ENCODE measurements around the gene SH3PXD2B. TPM values are rescaled to one million over a fixed set of nuclear protein-coding genes. Genes with fewer than 3 reads are reported as not detected.
"Not testable (repeated sequence)": the region's sequence is repeated elsewhere in the genome, so short reads cannot be mapped to it uniquely, and the experiment has no call there.

SH3PXD2B gene
- total RNA-seq, 1 experiment from 2014 or later, result 13.1 TPM

DNA sequence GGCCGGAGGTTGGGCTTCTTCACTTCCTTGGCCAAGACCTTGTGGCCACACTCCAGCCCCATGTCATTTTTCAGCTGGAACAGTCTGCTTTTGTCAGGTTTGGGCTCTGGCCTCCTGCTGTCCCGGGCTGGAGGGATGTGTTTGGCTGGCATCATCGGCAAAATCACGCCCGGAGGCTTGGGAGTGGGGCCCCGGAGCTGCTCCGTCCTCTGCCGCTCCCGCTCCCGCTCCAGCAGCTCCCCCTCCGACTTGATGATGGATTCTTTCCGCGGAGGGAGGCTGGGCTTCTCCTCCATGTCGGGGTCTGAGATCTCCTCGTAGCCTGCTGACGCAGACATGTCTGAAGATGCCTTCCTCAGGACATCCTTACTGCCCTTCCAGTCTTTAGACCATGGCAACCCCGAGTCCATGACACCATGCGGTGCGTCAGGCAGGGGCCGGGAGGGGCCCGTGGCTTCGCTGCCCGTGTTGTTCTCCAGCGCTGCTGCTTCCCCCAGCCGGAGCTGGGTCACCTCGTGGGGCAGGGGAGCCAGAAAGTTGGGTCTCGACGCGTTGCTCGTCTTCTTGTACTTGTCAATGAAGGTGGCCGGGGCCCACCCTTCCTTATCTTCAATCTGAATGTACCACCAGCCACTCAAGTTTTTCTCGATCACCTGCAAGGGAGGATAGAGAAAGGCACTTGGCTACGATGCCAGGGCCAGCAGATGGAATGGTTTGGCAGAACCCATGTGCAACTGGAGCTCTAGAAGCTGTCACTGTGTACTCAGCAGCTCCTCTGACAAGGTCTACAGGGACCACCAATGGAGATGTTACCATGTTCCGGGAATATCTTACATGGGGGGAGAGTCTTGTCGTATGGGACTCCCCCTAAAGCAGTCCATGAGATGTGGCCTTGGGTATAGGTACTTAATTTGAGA lies 114.8 kb downstream of the SH3PXD2B start:
- DNase-seq (ENCODE audit: low spot score), result no peak

DNA sequence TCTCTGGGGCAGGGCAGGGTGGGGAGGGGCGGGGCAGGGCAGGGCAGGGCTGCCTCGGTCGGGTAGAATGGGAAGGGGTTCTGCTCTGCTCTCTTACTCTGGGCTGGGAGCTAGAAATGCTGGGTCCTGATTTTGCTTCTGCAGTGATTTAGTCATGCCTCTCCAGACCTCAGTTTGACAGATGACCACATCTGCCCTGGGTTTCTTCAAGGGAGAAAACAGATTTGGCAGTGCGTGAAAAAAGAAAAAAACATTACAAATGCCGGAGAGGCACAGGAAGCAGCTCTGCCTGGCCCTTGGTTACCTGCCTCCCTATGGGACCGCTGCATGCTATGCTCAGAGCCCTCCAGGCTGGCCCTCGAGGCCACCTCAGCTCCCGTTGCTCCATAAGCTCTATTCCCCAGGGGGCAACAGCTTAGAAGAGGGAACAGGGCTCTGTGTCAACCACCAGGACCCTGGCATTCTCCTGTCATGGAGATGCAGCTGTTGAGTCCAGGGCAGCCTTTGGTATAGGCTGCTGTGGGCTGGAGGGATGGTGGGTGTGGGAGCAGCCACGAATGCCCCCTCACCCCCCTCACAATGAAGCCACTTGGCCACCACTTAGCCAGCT lies 117.5 kb downstream of the SH3PXD2B start:
- no peak for DNase-seq (ENCODE audit: low spot score)

DNA sequence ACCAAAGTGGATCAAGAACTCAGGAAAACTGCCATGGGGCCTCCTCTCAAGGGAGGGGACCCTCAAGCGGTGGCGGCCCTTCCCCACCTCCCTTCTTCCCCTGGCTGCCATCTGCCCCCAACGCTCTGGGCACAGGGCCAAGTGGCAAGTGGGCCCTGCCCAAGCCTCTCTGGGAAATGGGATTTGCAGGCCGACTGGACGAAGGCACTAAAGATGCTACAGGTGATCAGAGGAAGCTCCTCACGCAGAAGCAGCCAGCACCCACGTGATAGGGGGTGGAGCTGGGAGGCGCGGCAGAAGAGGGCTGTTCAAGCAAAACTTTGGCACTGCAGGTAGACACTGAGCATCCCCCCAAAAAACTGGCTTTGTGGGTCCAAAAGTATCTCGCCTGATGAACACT lies 118.1 kb downstream of the SH3PXD2B start:
- DNase-seq (ENCODE audit: low spot score), result no peak

DNA sequence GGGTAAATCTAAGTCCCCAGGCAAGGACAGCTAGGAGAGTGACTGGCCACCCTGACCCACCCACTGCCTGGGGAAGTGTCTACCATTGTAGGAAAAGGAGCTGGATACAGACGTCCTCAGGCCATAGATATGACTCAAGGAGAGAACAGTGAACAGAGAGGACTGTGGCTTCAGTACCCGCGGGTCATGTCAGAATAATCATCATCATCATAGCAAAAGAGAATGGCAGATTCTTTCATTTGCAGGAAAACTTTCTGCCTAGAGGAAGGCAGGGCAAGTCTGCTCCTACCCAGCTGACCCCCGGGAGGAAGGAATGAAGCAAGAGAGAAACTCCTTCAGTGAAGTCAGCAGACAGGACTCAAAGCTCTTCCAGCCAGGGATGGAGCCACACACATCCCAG lies 118.6 kb downstream of the SH3PXD2B start:
- no peak for DNase-seq (ENCODE audit: low spot score)

DNA sequence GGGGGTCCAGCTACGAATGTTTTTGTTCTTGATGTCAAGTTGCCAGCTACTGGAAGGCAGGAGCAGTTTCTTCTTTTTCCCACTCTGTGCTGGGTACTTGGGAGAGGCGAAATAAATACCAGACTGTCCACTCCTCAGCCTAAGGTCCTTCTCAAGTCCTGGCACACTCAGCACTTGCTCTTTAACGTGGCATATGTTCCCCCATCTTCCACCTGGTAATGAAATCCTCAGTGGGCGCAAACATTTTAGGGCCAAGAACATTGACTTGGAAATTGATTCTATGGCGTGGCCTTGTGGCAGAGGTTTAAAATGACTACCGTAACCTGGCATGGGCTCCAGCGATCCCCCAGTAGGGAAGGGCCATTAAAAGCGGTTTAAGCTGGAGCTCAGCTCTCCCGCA lies 119.7 kb downstream of the SH3PXD2B start:
- no peak for DNase-seq (ENCODE audit: low spot score)

DNA sequence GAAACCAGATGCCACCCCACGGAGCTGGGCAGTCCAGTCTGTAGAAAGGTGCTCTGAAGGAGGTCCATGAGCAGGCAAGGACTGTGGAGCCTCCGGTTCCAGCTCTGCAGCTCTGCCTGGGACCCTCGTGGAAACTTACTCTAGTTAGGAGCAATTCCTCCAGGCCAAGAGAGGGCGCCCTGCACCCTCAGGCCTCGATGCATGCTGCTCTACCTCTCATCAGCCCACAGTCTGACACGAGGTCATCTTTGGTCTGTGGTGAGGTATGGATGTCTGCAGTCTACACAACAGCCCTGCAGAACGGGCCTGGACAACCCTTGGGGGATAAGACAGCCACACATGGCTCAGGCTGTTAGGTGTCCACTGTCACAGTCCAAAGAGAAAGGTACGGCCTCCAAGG lies 120.1 kb downstream of the SH3PXD2B start:
- DNase-seq (ENCODE audit: low spot score), result no peak

DNA sequence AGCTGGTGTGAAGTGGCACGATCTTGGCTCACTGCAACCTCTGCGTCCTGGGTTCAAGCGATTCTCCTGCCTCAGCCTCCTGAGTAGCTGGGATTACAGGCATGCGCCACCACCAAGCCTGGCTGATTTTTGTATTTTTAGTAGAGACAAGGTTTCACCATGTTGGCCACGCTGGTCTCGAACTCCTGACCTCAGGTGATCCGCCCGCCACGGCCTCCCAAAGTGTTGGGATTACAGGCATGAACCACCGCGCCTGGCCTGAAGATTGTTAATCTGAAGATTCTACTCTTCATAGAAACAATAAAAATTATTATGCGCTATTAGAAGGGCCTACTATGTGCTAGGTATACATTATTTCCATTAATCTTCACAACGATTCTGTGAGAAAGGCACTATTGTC lies 127.4 kb downstream of the SH3PXD2B start:
- DNase-seq (ENCODE audit: low spot score), result not testable (repeated sequence)

DNA sequence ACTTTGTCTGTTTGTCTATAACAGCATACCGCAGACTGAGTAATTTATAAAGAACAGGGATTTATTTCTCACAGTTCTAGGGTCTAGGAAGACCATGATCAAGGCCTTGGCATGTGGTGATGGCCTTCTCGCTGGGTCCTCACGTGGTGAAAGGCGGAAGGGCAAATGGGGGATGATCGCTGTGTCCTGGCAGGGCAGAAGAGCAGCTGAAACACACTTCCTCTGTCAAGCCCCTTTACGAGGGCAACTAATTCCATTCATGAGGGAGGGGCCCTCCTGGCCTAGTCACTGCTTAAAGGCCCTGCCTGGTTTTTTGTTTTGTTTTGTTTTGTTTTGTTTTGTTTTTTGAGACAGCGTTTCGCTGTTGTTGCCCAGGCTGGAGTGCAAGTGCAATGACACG lies 128.9 kb downstream of the SH3PXD2B start:
- DNase-seq (ENCODE audit: low spot score), result no peak

DNA sequence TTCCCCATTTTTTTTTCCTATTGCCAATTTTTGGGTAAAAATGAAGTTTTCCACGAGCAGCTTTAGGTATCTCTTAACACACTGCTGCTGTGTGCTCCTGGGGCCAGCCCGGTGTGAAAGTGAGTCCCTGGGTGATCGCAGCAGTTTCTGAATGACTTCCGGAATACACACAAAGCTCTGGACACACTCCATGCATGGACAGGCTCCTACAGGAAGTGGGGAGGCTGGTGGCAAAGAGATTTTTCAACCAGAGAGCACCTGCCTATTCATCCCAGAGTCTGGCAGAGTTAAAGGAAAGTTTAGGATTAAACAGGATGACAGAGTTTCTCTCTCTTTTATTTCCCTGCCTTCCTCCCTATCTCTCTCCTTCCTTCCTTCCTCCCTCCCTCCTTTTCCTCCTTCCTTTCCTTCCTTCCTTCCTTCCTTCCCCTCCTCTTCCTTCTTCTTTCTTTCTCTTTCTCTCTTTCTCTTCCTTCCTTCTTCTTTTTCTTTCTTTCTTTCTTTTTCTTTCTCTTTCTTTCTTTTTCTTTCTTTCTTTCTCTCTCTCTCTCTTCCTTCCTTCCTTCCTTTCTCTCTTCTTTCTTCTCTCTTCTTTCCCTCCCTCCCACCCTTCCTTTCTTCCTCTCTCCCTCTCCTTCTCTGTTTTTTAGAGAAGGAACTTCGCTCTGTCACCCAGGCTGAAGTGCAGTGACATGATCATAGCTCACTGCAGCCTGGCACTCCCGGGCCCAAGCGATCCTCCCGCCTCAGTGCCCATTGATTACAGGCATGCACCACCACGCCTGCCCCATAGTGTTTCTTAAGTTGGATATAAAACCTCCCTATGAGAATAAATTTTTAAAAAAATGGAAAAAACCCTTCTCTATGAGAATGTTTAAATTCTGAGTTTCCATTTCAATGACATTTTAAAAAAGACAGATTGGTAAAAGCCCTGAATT lies 132.0 kb downstream of the SH3PXD2B start:
- DNase-seq (ENCODE audit: low spot score), result peak; percentile 22

DNA sequence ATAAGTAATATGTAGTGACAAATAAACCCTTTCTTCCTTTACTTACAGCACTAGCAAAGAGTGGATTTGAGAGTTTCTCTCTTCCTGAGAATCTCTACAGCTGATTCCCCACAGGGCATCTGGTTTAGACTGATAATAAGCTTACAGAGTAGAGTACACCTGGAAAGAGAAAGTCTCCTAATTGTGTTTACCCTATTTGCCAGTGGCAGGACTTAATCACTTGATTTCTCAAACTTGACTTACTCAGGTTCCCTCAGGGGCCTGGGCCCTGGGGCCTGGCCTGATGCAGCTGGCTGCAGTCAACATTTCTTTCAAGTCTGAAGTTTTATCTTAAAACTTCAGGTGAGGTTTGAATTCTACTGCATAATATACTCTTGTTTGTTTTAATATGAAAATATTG lies 132.7 kb downstream of the SH3PXD2B start:
- DNase-seq (ENCODE audit: low spot score), result no peak

DNA sequence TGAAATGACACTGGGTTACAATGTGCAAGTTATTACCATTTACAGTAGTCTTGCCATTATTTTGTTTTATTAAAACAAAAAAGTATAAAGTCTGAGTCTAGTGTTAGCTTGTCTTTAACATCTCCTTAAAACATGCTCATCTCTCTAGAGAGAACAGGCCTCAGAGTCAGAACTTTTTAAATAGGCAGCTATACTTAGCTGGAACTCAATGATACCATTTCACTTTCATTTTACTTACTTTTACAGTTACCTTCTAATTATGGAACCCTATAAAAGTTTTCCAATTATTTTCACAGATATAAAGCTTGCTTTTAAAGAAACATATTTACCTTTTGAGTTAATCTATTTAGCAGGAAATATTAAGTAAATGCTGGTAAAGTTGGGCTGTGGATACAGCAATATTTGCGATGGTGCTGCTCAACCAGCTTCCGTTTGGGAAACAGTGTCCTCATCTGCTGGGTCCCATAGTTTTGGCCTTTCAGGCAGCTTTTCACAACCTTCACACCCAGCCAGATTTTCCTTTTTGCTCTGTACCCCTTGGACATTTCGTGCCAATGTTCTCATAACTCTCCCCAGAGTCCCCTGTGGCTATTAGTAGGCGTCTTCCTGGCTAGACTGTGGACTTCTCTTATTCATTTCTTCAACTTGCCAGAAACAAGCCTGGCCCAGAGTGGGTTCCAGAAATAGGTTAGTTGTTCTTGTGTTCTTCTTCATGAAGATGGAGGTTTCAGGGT lies 134.4 kb downstream of the SH3PXD2B start:
- DNase-seq (ENCODE audit: low spot score), result no peak

DNA sequence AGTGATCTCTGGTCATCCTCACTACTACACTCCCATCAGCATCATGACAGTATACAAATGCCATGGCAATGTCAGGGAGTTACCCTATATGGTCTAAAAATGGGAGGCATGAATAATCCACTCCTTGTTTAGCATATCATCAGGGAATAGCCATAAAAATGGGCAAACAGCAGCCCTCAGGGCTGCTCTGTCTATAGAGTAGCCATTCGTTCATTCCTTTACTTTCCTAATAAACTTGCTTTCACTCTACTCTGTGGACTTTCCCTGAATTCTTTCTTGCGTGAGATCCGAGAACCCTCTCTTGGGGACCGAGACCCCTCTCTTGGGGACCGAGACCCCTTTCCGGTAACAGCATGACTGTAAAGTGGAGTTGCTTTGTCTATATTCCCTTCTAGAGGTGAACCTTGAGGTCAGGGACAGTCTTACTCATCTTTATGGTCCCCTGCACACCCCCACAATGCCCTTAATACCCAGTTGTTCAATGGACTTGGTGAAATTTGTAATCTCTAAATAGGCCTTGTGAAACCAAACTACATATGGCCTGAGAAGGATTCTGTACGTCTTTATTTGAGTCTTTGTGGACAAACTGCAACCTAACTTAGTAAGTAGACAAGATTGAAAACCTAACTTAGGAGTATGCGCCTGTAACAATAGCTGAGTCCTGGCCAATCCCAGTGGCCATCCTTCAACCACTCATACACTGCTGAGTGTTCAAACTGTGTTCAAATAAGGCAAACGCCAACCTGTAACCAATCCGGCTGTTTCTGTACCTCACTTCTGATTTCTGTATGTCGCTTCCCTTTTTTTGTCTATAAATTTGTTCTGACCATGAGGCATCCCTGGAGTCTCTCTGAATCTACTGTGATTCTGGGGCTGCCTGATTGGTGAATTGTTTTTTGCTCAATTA lies 138.5 kb downstream of the SH3PXD2B start:
- DNase-seq (ENCODE audit: low spot score), result no peak

DNA sequence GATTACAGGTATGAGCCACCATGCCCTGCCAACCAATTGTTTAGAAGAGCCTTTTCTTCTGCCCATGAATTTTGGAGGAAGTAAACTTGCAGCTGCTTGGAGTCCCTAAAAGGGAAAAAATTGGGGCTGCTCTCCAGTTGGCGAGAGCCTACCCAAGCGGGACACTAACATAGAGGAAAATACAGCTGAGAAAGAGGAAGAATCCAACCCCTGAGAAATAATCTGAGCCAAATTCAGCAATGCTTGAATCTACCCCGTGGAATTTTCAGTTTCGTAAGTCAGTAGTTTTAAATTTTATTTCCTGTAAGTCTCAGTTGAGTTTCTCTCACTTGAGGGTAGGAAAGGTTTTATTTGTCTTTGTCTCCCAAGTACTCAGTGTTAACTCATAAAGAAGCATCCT lies 140.4 kb downstream of the SH3PXD2B start:
- DNase-seq (ENCODE audit: low spot score), result no peak

DNA sequence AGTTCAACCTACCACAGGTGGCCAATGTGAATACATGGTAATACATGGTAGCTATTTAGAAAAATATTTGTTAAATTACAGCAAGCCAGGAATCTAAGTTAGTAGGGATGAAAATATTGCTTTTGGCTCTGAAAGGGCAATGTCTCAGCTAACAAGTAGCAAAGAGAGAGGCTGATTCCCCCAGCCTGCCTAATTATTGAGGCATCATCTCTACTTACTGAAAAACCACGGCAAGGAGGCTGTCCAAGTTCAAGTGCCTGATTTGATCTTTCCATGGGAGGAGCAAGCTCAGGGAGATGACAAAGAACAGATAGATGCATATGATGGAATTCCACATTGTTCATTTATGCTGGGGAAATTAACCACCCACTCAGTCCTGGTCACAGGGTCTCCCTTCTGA lies 142.0 kb downstream of the SH3PXD2B start:
- no peak for DNase-seq (ENCODE audit: low spot score)

DNA sequence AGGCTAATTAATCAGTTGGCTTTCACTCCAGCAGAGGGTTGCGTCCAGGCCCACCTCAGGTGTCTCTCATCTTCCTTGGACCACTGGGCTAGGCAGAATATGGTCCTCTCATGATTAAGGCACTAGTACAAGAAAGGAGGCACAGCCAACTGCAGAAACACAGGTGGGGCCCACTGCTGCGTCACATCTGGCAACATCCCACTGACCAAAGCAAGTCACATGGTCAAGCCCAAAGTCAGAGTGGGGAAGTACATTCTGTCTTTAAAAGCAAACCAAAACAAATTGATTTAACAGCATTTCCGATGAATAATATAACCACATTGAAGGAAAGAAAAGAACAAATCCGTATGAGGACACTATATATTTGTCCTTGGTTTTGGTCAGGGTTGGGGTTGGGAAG lies 142.7 kb downstream of the SH3PXD2B start:
- no peak for DNase-seq (ENCODE audit: low spot score)

DNA sequence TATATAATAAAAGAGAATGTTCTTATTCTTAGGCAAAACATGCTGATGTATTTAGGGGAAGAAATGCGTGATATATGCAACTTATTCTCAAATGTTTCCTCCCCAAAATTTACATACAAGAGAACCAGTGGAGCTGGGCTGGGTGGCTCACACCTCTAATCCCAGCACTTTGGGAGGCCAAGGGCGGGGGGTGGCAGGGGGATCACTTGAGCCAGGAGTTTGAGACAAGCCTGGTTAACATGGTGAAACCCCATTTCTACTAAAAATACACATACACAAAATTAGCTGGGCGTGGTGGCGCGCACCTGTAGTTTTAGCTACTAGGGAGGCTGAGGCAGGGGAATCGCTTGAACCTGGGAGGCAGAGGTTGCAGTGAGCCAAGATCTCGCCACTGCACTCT lies 143.3 kb downstream of the SH3PXD2B start:
- DNase-seq (ENCODE audit: low spot score), result no peak

DNA sequence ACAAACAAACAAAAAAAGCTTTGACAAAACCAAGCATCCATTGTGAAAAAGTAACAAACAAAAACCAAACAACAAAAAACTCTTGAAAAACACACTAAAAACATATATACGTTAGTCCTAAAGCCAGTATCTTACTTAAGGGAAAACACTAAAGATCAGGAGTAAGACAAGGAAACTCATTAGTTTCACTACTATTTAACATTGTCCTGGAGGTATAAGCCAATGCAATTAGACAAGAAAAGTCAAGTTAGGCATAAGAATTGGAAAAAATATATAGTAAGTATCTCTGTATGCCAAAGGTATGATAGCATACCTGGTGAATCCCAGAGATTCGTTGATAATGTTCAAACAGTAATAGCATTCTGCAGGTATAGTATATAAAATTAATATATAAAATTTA lies 148.9 kb downstream of the SH3PXD2B start:
- no peak for DNase-seq (ENCODE audit: low spot score)

DNA sequence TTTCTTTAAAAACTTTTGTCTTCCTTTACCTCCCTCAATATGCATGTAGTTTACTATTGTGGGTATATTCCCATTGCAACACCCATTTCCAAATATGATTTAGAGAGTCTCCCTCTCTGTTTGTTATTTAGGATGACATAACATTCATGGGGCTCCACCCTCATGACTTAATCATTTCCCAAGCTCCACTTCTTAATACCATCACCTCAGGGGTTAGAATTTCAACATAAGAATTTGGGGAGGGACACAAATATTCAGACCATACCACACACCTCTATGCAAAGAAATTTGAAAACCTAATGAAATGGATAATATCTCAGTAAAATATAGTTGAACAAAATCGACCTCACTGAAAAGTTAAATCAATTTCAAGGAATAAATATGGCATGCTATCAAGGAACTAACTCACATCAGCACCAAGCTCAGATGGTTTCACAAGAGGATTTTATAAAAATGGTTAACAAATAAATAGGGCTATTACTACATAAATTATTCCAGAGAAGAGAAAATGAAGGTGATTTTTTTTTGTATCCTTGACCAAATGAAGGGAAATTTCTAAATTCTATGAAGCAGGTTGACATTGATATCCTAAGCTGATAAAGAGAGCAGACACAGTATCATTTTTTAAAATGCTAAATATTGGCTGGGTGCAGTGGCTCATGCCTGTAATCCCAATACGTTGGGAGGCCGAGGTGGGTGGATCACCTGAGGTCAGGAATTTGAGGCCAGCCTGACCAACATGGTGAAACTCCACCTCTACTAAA lies 150.6 kb downstream of the SH3PXD2B start:
- peak; percentile 70 for DNase-seq (ENCODE audit: low spot score)

DNA sequence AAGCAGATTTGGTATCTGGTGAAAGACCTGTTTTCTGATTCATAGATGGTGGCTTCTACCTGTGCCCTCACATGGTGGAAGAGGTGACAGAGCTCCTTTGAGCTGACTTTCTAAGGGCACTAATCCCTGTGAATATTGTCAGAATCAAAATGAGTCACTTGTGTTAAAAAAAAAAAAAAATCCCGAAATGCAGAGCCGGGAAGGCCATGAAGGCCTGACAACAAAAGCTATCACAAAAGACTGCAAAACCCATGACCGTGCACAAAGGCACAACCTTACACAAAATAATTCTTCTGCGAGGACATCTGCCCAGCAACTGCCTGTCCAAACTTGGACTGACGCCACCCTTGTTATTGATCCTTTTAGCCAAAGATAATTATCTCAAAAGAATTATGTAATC lies 151.2 kb downstream of the SH3PXD2B start:
- peak; percentile 36 for DNase-seq (ENCODE audit: low spot score)

All from A172 (cell line).